A549 (cell line): ENCODE results near the gene MSL1.

ENCODE experiments used
- BHLHE40 ChIP-seq: IDR thresholded peaks from 2 replicates; pipeline ENCODE4 v1.6.1; 2012; ENCODE audit warnings: low read depth, low read length, inconsistent platforms
- CTCF ChIP-seq: fragments of >200 bp; sonication (Bioruptor Twin); formaldehyde crosslinking; IDR thresholded peaks from 3 replicates; pipeline ENCODE4 v1.5.1; 2016
- EHMT2 ChIP-seq: fragments of 200-600 bp; sonication (generic); IDR thresholded peaks from 2 replicates; pipeline ENCODE4 v1.6.1; 2016; ENCODE audit warnings: antibody characterized with exemption, low read depth, mild to moderate bottlenecking, moderate library complexity
- MYC ChIP-seq: IDR thresholded peaks from 2 replicates; pipeline ENCODE4 v1.6.1; 2012; ENCODE audit warnings: mild to moderate bottlenecking, inconsistent platforms, low read length, improper control_type of control experiment, borderline replicate concordance
- PBX3 ChIP-seq: IDR thresholded peaks from 2 replicates; pipeline ENCODE4 v1.6.1; 2012
- POLR2A ChIP-seq: IDR thresholded peaks from 2 replicates; pipeline ENCODE4 v1.6.1; 2012; ENCODE audit warnings: mild to moderate bottlenecking, low read length
- RAD21 ChIP-seq, 2 experiments: fragments of >200 bp in 1 of 2; sonication (Bioruptor Twin) in 1 of 2; formaldehyde crosslinking in 1 of 2; IDR thresholded peaks in 1 of 2; conservative IDR thresholded peaks in 1 of 2; 2 replicates in 1 of 2; 3 replicates in 1 of 2; pipeline ENCODE4 v1.6.1; 2012 to 2018; ENCODE audit warnings: inconsistent platforms in 1 of 2
- REST ChIP-seq: fragments of 200-600 bp; sonication (generic); IDR thresholded peaks from 2 replicates; pipeline ENCODE4 v1.6.1; 2016; ENCODE audit warnings: antibody characterized with exemption, mild to moderate bottlenecking, moderate library complexity
- RFX5 ChIP-seq: fragments of 450-650 bp; IDR thresholded peaks from 2 replicates; pipeline ENCODE4 v1.7.1; 2014; ENCODE audit warnings: antibody characterized with exemption, mild to moderate bottlenecking, moderate library complexity
- SMC3 ChIP-seq: fragments of >200 bp; sonication (Bioruptor Twin); formaldehyde crosslinking; IDR thresholded peaks from 3 replicates; pipeline ENCODE4 v1.6.1; 2018; ENCODE audit warnings: inconsistent platforms
- USF2 ChIP-seq: fragments of 450-650 bp; IDR thresholded peaks from 2 replicates; pipeline ENCODE4 v1.6.1; 2014; ENCODE audit warnings: antibody characterized with exemption

- no peak for TF ChIP-seq CTCF
- TF ChIP-seq REST = no peak
- TF ChIP-seq RAD21 (conservative IDR thresholded peaks at IDR 0.05 in 1 of 2, IDR thresholded peaks at IDR 0.05 in 1 of 2) = no peak
- TF ChIP-seq BHLHE40 = no peak
- no peak for TF ChIP-seq SMC3
- no peak for TF ChIP-seq EHMT2
- no peak for TF ChIP-seq RFX5
- TF ChIP-seq POLR2A = no peak
- TF ChIP-seq MYC = no peak
- TF ChIP-seq USF2 = no peak
- no peak for TF ChIP-seq PBX3
These were observed 45.2 kb upstream of the MSL1 start for GRCh38 chr17:40076591-40076990.
